GM12864 (cell line): ENCODE results near the gene PGC.
A peak's percentile ranks its signal among the peaks of the same experiment; 100 is the strongest.

ENCODE experiments used
- DNase-seq: peaks from one replicate; pipeline ENCODE4 v3.0.0-alpha.2; 2011; ENCODE audit warnings: low read depth
- H3K4me3 ChIP-seq: 2 replicates; pipeline ENCODE4 v1.5.1; 2011; ENCODE audit warnings: mild to moderate bottlenecking, low read depth, low read length, control low read depth
- TF ChIP-seq, protein P1 (sequence below): IDR thresholded peaks from 2 replicates; pipeline ENCODE4 v1.5.1; 2011; ENCODE audit warnings: low read depth, mild to moderate bottlenecking, moderate library complexity, low read length, control low read depth, inconsistent platforms; ENCODE audit errors: missing control alignments

PGC gene

DNA sequence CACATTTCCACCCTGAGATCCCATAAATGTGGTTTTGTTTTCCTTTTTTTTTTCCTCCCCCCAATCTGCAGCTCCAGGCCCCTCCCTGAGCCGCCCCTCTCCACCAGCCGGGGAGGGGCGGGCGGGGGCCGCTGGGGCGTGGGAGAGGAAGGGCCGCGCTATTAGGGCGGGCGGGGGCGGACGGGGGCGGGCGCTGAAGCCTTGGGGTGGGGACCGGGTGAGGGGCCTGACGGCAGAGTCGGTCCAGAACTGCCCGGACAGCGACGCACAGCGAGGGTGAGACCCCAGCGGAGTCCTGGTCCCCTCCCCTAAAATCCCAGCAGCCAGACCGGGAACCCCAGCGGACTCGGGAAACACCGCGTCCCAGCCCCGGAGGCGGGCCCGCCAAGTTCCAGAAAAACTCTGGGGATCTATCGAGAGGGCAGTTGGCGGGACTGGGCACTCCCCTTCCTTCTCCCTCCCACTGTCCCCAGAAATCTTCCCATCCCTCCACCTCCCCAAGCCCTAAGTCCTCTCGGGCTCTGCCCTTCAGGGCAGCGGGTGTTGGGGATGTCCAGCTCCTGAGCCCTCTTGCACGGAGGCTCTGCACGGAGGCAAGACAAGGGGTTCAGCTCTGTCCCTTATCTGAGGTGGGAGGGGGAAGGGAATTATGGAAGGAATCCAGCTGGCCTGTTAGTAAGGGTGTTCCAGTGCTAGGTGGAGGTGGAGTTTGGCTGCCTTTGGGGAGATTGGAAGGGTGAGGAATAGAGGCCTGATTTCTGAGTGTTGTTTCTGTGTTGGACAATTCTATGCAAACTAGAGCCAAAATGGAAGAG is 33.6 kb upstream of the PGC start, which contains the start of gene PRICKLE4:
Gene PRICKLE4, plus strand, starts transcription at position 232 of the 815 bp plus-strand sequence. CDS start 2,692 bp downstream, outside the sequence.
- DNase-seq, result no peak
- H3K4me3 ChIP-seq, result peak within 1 kb of the TSS; percentile 76
- TF ChIP-seq, protein P1, sequence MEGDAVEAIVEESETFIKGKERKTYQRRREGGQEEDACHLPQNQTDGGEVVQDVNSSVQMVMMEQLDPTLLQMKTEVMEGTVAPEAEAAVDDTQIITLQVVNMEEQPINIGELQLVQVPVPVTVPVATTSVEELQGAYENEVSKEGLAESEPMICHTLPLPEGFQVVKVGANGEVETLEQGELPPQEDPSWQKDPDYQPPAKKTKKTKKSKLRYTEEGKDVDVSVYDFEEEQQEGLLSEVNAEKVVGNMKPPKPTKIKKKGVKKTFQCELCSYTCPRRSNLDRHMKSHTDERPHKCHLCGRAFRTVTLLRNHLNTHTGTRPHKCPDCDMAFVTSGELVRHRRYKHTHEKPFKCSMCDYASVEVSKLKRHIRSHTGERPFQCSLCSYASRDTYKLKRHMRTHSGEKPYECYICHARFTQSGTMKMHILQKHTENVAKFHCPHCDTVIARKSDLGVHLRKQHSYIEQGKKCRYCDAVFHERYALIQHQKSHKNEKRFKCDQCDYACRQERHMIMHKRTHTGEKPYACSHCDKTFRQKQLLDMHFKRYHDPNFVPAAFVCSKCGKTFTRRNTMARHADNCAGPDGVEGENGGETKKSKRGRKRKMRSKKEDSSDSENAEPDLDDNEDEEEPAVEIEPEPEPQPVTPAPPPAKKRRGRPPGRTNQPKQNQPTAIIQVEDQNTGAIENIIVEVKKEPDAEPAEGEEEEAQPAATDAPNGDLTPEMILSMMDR, result no peak

DNA sequence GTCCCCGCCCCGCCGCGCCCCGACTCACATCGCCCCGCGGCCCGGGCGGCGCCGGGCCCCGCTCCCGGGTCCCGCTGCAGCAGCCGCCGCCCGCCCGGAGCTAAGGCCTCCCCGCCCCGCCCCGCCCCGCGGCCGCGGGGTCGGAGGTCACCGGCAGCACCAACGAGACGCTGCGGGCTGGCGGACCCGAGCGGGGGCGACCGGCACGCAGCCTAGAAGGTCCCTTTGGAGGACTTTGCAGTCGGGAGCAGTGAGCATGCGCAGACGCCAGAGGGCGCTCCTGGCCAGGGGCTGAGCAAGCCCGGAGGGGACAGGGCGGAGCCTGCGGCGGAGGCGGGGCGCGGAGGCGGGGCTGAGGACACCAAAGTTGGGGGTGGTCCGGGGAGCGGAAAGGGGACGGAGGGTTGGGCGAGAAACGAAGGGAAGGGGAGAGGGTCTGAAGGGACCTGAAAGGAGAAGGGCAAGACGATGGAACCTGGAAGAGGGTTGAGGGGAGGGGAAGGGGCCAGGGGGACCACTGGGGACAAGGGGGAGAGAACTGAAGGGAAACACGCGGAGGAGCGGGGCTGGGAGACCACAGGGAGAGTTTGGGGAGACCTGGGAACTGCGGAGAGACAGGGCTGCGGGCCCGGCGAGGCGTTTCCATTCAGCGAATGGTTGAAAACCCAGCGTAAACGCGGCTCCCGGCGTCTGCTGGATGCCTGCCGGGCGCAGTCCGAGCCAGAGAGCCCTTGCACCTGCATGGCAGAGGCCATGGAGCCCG is 32.8 kb upstream of the PGC start, which contains the start of gene FRS3:
Gene FRS3, minus strand, starts transcription at position 113 of the 763 bp plus-strand sequence. CDS start 2,913 bp downstream, outside the sequence.
- H3K4me3 ChIP-seq, result peak within 1 kb of the TSS; percentile 76
- TF ChIP-seq, protein P1, result peak; percentile 93
- peak; percentile 87 for DNase-seq

DNA sequence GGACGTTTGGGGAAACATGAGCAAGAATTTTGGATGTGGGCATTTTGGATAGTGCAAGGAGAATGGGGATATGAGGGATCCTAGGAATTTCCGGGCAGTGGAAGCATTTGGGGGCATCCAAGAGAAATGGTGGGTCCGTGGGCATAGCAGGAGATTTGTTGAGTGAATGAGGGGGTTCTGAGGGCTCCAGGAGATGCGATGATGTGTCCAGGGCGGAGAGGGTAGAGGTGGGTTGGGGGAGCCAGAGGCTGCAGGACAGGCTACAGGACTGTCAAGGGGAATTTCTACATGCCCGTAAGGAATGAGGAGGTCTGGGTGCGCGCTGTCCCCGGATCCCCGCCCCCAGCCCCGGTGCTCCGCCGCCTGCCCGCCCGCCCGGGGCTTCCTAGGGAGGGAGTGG is 32.1 kb upstream of the PGC start:
- DNase-seq, result no peak
- H3K4me3 ChIP-seq, result peak overlapping the region; percentile 76
- TF ChIP-seq, protein P1, result no peak

DNA sequence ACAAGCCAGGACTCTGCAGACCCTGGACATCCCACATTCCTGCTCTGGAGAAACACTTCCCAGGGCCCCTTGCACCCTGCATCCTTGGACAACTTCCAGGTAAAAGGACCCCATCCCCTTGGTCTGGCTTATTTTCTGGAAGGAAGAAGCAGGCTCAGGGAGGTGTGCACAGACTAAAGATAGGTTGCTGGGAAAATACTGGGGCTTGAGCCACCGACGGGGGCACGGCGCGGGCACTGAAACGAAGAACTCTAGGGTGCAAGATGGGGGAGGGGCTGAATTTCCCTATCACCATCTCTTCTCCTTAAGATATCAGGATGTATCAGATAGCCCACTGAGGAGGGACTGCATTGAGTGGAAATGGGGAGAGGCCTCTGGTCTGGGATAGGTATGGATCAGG is 31.7 kb upstream of the PGC start:
- peak overlapping the region; percentile 76; the same call in 1 of the 2 replicates for H3K4me3 ChIP-seq
- no peak for DNase-seq
- TF ChIP-seq, protein P1, result no peak

DNA sequence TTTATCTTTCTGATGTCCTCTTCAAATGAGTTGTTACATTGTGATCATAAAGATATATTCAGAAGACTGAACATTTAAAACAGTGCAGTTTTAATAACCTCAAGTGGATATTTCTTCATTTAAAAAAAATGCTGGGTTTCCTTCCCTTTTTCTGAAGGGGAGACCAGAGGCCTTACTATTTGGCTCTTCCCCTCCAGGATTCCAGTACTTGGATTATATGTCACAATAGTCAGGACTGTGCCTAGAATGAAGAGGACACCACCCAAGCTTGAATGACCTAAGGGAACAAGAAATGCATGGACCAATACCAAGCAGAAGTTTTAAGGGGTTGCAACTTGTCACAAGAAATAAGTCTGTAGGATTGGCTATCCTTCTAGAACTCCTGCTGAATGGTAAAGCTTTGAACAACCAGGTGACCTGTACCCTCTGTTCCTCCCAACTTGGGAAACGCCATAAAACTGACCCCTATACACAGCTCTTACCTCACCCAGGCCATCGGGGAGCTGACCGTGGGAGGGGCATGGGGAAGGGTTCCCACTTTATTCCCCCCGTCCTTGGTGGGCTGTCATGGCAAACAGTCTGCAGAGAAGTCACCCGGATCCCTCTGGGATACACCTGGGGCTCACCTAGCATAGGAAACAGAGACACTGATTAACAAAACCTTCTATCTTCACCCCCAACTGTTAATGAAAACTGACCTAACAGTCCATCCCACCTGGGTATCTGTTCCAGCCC is 30.5 kb upstream of the PGC start:
- TF ChIP-seq, protein P1, result no peak
- no peak overlapping the region for H3K4me3 ChIP-seq
- DNase-seq, result no peak

DNA sequence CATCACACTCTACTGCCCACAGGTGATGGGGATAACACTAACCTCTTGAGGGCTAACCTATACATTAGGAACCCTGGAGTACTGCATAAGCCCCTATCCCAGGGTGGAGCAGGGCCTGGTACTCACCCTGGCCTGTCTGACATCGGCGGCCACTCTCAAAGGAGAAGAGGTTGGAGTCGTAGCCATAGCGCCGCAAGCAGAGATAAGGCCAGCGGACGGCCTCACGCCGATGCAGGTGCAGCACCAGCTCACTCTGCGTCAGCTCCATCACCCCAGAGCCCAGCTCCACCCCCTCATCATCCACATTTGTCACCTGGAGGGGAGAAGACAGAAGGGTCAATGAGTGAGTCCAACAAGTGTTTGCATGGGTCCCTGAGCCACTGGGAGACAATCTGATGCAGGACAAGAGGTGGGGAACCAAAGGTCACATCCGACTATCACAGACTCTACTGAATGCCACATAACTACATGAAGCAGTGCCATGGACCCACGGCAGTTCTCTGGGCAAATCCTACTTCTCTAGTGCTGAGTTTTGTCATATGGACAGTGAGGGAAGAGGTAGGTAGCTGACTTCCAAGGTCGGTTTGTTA is 28.2 kb upstream of the PGC start:
- TF ChIP-seq, protein P1, result no peak
- DNase-seq, result no peak
- no peak overlapping the region for H3K4me3 ChIP-seq
